ENCODE data around the gene IMPACT.

Gene IMPACT

GRCh38 chr18:24426398-24427294, at the start of gene IMPACT:
IMPACT (plus strand) TSS chr18:24426670; CDS start chr18:24426757, 87 bp downstream.
- peak; percentile 72 for FAIRE-seq
- peak; percentile 59 for DNase-seq (ENCODE audit: extremely low spot score, insufficient read length, low read depth)

GRCh38 chr18:24378598-24378997, 47.9 kb upstream of the IMPACT start:
- DNase-seq (ENCODE audit: extremely low spot score, insufficient read length, low read depth) (no peak), FAIRE-seq (no peak)

- FAIRE-seq, result no peak
- DNase-seq (ENCODE audit: extremely low spot score, insufficient read length, low read depth), result no peak
Measured at GRCh38 chr18:24380163-24380747, 46.2 kb upstream of the IMPACT start.

- no peak for DNase-seq (ENCODE audit: extremely low spot score, insufficient read length, low read depth)
- FAIRE-seq, result no peak
Measured at GRCh38 chr18:24381126-24381525, 45.3 kb upstream of the IMPACT start.

- FAIRE-seq (no peak), DNase-seq (ENCODE audit: extremely low spot score, insufficient read length, low read depth) (no peak)
Measured at GRCh38 chr18:24386681-24387080, 39.8 kb upstream of the IMPACT start.

GRCh38 chr18:24388957-24389356, 37.5 kb upstream of the IMPACT start:
- DNase-seq (ENCODE audit: extremely low spot score, insufficient read length, low read depth) (no peak), FAIRE-seq (no peak)

- FAIRE-seq (no peak), DNase-seq (ENCODE audit: extremely low spot score, insufficient read length, low read depth) (no peak)
Measured at GRCh38 chr18:24395049-24395795, 31.2 kb upstream of the IMPACT start.

GRCh38 chr18:24396082-24396633, 30.3 kb upstream of the IMPACT start:
- no peak for FAIRE-seq
- DNase-seq (ENCODE audit: extremely low spot score, insufficient read length, low read depth), result no peak

GRCh38 chr18:24397131-24397693, 29.3 kb upstream of the IMPACT start:
- FAIRE-seq (no peak), DNase-seq (ENCODE audit: extremely low spot score, insufficient read length, low read depth) (no peak)

GRCh38 chr18:24397694-24398368, 28.6 kb upstream of the IMPACT start, which contains the start of gene OSBPL1A:
OSBPL1A (minus strand) TSS chr18:24397824; CDS start chr18:24377533, 20,291 bp downstream.
- no peak for DNase-seq (ENCODE audit: extremely low spot score, insufficient read length, low read depth)
- FAIRE-seq, result no peak

GRCh38 chr18:24398540-24398939, 27.9 kb upstream of the IMPACT start:
- DNase-seq (ENCODE audit: extremely low spot score, insufficient read length, low read depth) (no peak), FAIRE-seq (no peak)

GRCh38 chr18:24400587-24400986, 25.9 kb upstream of the IMPACT start:
- FAIRE-seq, result no peak
- no peak for DNase-seq (ENCODE audit: extremely low spot score, insufficient read length, low read depth)

GRCh38 chr18:24402209-24402785, 24.2 kb upstream of the IMPACT start:
- no peak for DNase-seq (ENCODE audit: extremely low spot score, insufficient read length, low read depth)
- FAIRE-seq, result no peak

- no peak for FAIRE-seq
Measured at GRCh38 chr18:24403076-24403475, 23.4 kb upstream of the IMPACT start.

GRCh38 chr18:24404591-24404990, 21.9 kb upstream of the IMPACT start:
- DNase-seq (ENCODE audit: extremely low spot score, insufficient read length, low read depth) (no peak), FAIRE-seq (no peak)

More at GRCh38 chr18:24403076-24403475, 23.4 kb upstream of the IMPACT start:
- DNase-seq (ENCODE audit: extremely low spot score, insufficient read length, low read depth), result no peak

- DNase-seq (ENCODE audit: extremely low spot score, insufficient read length, low read depth), result no peak
- no peak for FAIRE-seq
Measured at GRCh38 chr18:24408496-24408895, 18.0 kb upstream of the IMPACT start.

- FAIRE-seq, result no peak
- DNase-seq (ENCODE audit: extremely low spot score, insufficient read length, low read depth), result no peak
Measured at GRCh38 chr18:24413148-24413547, 13.3 kb upstream of the IMPACT start.

GRCh38 chr18:24414349-24415003, 12.0 kb upstream of the IMPACT start:
- no peak for FAIRE-seq

GRCh38 chr18:24417480-24417879, 9.0 kb upstream of the IMPACT start:
- DNase-seq (ENCODE audit: extremely low spot score, insufficient read length, low read depth) (no peak), FAIRE-seq (no peak)

More at GRCh38 chr18:24414349-24415003, 12.0 kb upstream of the IMPACT start:
- no peak for DNase-seq (ENCODE audit: extremely low spot score, insufficient read length, low read depth)

All from GM18507 (cell line).